MM.1S (cell line): Measurements from ENCODE around the gene EPB41L3.

Experiments used
- DNase-seq: peaks from one replicate; pipeline ENCODE4 v3.0.0-alpha.2; 2015
- H2AFZ ChIP-seq: fragments of 300-600 bp; sonication (generic); 2 replicates; pipeline ENCODE4 v1.6.0; 2016; ENCODE audit warnings: antibody characterized with exemption, low read length
- H3F3A ChIP-seq: fragments of 300-600 bp; sonication (generic); 2 replicates; pipeline ENCODE4 v1.6.1; 2016; ENCODE audit warnings: mild to moderate bottlenecking, antibody characterized with exemption, low read length, moderate library complexity, mixed read lengths; ENCODE audit not compliant: insufficient read depth
- H3K27ac ChIP-seq: fragments of 300-600 bp; sonication (generic); 2 replicates; pipeline ENCODE4 v1.5.1; 2016; ENCODE audit warnings: mild to moderate bottlenecking, low read length
- H3K27me3 ChIP-seq: fragments of 300-600 bp; sonication (generic); replicated peaks from 2 replicates; pipeline ENCODE4 v1.6.0; 2016; ENCODE audit warnings: low read length; ENCODE audit not compliant: insufficient read depth
- H3K36me3 ChIP-seq: fragments of 300-600 bp; sonication (generic); replicated peaks from 2 replicates; pipeline ENCODE4 v1.6.1; 2016; ENCODE audit warnings: mild to moderate bottlenecking, low read length, mixed read lengths; ENCODE audit not compliant: insufficient read depth
- H3K4me1 ChIP-seq: fragments of 300-600 bp; sonication (generic); 2 replicates; pipeline ENCODE4 v1.6.1; 2016; ENCODE audit warnings: low read length, mixed read lengths
- H3K4me2 ChIP-seq: fragments of 300-600 bp; sonication (generic); 2 replicates; pipeline ENCODE4 v1.6.0; 2016; ENCODE audit warnings: low read depth, low read length
- H3K4me3 ChIP-seq: fragments of 300-600 bp; sonication (generic); 2 replicates; pipeline ENCODE4 v1.5.1; 2016; ENCODE audit warnings: low read length, mixed read lengths
- H3K79me2 ChIP-seq: fragments of 300-600 bp; sonication (generic); 2 replicates; pipeline ENCODE4 v1.6.1; 2016; ENCODE audit warnings: mixed run types, low read length, mixed read lengths
- H3K9ac ChIP-seq: fragments of 300-600 bp; sonication (generic); 2 replicates; pipeline ENCODE4 v1.6.1; 2016; ENCODE audit warnings: low read length, mixed read lengths
- H3K9me2 ChIP-seq: fragments of 300-600 bp; sonication (generic); replicated peaks from 2 replicates; pipeline ENCODE4 v1.6.1; 2016; ENCODE audit warnings: mild to moderate bottlenecking, low read length, mixed read lengths; ENCODE audit not compliant: insufficient read depth
- H3K9me3 ChIP-seq: fragments of 300-600 bp; sonication (generic); replicated peaks from 2 replicates; pipeline ENCODE4 v1.6.1; 2016; ENCODE audit warnings: mild to moderate bottlenecking, low read length, mixed read lengths; ENCODE audit not compliant: insufficient read depth
- H4K20me1 ChIP-seq: fragments of 300-600 bp; sonication (generic); 2 replicates; pipeline ENCODE4 v1.6.1; 2016; ENCODE audit warnings: mild to moderate bottlenecking, low read length, moderate library complexity, mixed read lengths; ENCODE audit not compliant: insufficient read depth
- EZH2 ChIP-seq: fragments of 300-600 bp; sonication (generic); optimal IDR thresholded peaks from 2 replicates; pipeline ENCODE3; 2017; ENCODE audit warnings: low read depth, mild to moderate bottlenecking, antibody characterized with exemption, low read length, mixed read lengths
- EZH2phosphoT487 ChIP-seq: fragments of 300-600 bp; sonication (generic); IDR thresholded peaks from 2 replicates; pipeline ENCODE4 v1.6.1; 2018; ENCODE audit warnings: antibody characterized with exemption, low read length
- TF ChIP-seq, protein P1 (sequence below): fragments of 300-600 bp; sonication (generic); IDR thresholded peaks from 2 replicates; pipeline ENCODE4 v1.5.1; 2016; ENCODE audit warnings: antibody characterized with exemption, low read length, mixed read lengths

EPB41L3 gene

DNA sequence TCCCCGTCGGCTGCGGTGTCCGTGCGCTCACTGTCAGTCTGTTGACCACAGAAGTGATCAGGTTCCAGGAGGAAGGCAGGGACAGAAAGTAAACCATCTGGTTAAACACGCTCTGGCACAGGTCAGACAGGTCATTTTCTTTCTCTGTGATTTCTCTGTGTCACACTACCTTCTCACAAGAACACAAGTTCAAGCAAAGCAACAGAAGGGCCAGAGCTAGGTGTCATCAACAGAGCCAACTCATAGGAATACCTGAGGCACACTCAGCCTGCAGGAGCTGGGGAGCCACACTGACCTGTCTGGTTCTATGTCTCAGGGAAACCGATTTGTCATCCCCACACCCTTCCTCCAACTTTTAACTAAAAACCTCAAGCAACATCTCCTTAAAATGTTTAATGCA is 133.2 kb downstream of the EPB41L3 start:
- Histone ChIP-seq H4K20me1 (no peaks in the 10 kb centered on the region), H3K9me3 (no peaks in the 10 kb centered on the region), H3K79me2 (no peaks in the 10 kb centered on the region), H3K36me3 (no peaks in the 10 kb centered on the region), H3F3A (no peaks in the 10 kb centered on the region), H2AFZ (no peak overlapping the region), H3K4me2 (no peak overlapping the region), H3K9ac (no peak overlapping the region), H3K4me1 (no peaks in the 10 kb centered on the region), H3K27me3 (no peaks in the 10 kb centered on the region), H3K9me2 (no peaks in the 10 kb centered on the region), H3K27ac (no peak overlapping the region), H3K4me3 (no peak overlapping the region)
- no peak for TF ChIP-seq EZH2
- TF ChIP-seq, protein P1, sequence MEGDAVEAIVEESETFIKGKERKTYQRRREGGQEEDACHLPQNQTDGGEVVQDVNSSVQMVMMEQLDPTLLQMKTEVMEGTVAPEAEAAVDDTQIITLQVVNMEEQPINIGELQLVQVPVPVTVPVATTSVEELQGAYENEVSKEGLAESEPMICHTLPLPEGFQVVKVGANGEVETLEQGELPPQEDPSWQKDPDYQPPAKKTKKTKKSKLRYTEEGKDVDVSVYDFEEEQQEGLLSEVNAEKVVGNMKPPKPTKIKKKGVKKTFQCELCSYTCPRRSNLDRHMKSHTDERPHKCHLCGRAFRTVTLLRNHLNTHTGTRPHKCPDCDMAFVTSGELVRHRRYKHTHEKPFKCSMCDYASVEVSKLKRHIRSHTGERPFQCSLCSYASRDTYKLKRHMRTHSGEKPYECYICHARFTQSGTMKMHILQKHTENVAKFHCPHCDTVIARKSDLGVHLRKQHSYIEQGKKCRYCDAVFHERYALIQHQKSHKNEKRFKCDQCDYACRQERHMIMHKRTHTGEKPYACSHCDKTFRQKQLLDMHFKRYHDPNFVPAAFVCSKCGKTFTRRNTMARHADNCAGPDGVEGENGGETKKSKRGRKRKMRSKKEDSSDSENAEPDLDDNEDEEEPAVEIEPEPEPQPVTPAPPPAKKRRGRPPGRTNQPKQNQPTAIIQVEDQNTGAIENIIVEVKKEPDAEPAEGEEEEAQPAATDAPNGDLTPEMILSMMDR, result no peak
- no peak for TF ChIP-seq EZH2phosphoT487
- no peak for DNase-seq

DNA sequence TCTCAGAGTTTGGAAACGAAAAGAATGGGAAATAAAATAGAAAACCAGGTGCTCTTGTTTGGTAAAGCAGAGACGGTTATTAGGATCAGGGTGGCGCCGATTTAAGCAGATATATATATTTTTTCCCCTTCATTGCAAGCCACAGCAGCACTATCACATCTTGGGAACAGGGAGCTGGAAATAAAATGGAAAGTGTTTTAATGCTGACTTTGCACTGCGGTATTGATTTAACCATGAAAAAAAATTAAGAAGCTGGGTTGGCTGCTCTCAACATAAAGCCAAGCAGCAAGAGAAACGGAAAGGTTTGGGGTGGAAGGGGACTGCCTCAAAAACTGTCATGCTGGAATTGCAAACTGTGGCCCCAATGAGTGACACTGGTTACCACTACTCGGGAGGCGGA is 145.5 kb downstream of the EPB41L3 start:
- Histone ChIP-seq H3K4me1 (no peaks in the 10 kb centered on the region), H3K79me2 (no peaks in the 10 kb centered on the region), H3K27me3 (no peaks in the 10 kb centered on the region), H3K27ac (no peak overlapping the region), H3K36me3 (no peaks in the 10 kb centered on the region), H3K9ac (no peak overlapping the region), H3K4me2 (no peak overlapping the region), H2AFZ (no peak overlapping the region), H3K9me3 (no peaks in the 10 kb centered on the region), H3K9me2 (no peaks in the 10 kb centered on the region), H3K4me3 (no peak overlapping the region), H3F3A (no peaks in the 10 kb centered on the region), H4K20me1 (no peaks in the 10 kb centered on the region)
- no peak for DNase-seq
- TF ChIP-seq EZH2phosphoT487 (no peak), EZH2 (no peak)
- TF ChIP-seq, protein P1, result no peak

DNA sequence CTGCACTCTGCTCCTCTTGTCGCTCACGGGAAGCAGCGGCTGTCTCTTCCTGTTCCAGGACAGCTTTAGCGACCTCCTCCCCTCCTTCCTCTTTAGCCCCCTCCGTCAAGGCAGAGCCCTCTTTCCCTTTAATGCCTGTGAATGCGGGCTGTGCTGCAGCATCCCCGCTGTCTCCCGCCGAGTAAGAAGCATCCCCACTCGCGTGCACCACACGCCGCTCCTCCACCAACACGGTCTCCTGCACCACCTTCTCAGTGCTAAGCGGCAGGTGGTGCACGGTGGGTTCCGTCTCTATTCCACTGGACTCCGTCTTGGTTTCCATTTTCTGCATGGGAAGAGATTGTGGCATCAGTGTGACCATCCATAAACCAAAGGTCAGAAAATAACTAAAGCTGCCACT is 146.7 kb downstream of the EPB41L3 start:
- H3K79me2 ChIP-seq, result no peaks in the 10 kb centered on the region
- no peak overlapping the region for H2AFZ ChIP-seq
- no peak overlapping the region for H3K4me2 ChIP-seq
- H3K27me3 ChIP-seq, result no peaks in the 10 kb centered on the region
- TF ChIP-seq EZH2phosphoT487 (no peak), EZH2 (no peak)
- TF ChIP-seq, protein P1, result no peak
- no peak overlapping the region for H3K4me3 ChIP-seq
- no peak overlapping the region for H3K27ac ChIP-seq
- no peaks in the 10 kb centered on the region for H3K9me3 ChIP-seq
- H3F3A ChIP-seq, result no peaks in the 10 kb centered on the region
- H3K4me1 ChIP-seq, result no peaks in the 10 kb centered on the region
- no peak overlapping the region for H3K9ac ChIP-seq
- no peak for DNase-seq
- no peaks in the 10 kb centered on the region for H3K36me3 ChIP-seq
- no peaks in the 10 kb centered on the region for H4K20me1 ChIP-seq
- no peaks in the 10 kb centered on the region for H3K9me2 ChIP-seq
